ENCODE results near the gene OR5AU1. TPM values are rescaled to one million over a fixed set of nuclear protein-coding genes. Genes with fewer than 3 reads are reported as not detected.

Gene OR5AU1
- total and polyA plus RNA-seq, 2 of the 13 experiments (the other 11 are each of a cell fraction or from before 2014, with no cell fraction given): not detected

DNA sequence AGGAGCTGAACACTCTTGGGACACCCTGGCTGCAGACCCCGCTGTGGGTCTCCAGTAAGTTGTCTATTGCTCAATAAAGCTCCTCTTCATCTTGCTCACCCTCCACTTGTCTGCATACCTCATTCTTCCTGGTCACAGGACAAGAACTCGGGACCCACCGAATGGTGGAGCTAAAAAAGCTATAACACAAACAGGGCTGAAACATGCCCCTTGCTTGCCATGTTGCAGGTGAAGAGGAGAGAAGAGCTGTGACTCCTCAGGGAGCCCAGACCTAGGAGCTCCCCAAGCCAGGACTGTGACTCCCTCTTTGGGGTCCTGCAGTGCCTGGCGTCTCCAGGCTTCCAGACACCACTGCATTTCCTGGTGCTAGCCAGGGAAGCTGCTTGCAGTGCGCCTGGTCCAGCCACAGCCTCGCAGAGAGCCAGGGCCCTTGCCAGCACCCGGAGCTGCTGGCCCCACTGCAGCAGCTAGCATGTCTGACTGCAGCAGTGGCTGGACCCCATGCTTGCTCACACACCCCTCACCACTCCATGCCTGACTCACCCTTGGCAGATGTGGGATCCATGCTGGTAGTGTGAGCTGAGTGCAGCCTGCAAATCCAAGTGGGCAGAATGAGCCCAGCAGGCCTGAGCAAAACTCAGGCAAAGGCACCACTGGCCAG lies 37.1 kb upstream of the OR5AU1 start:
- no TSS peak for BruUV-seq (replicated peaks)
- peaks cover 22% of the 10 kb centered on the region for H3K4me1 ChIP-seq (ENCODE audit: insufficient read depth, low read length)
- no peaks in the 10 kb centered on the region for H3K79me2 ChIP-seq (ENCODE audit: insufficient read depth, low read length)
- no peak for FAIRE-seq
- no peak overlapping the region for H3K27ac ChIP-seq (ENCODE audit: extremely low read length, insufficient read depth, low read length)
- no peaks in the 10 kb centered on the region for H4K20me1 ChIP-seq (ENCODE audit: insufficient read depth, low read length)
- H3K27me3 ChIP-seq (ENCODE audit: control insufficient read depth in 1 of 2, insufficient read depth in 2 of 2, low read length in 2 of 2): no peaks in the 10 kb centered on the region; a peak in 1 of 5 replicates
- peaks cover 7% of the 10 kb centered on the region; the same call in 1 of the 2 replicates for H3K9me3 ChIP-seq (ENCODE audit: low read length)
- no peak for DNase-seq (ENCODE audit: low spot score)
- intact Hi-C loops (cut with micrococcal nuclease; ENCODE audit: unreplicated experiment) (loop anchor here (5.0 kb wide), 1 partner anchor 126 kb away; no protein-coding TSS in a partner anchor), in situ Hi-C loops (cut with HindIII; ENCODE audit: extremely low pct_ligation_motif_present, low pct_unique_long_range_greater_than_20kb) (no loop called here)
- peak; percentile 32 for ATAC-seq
- POLR2A ChIA-PET: interaction anchor here (1.0 to 2.2 kb wide), 5 partner anchors 8 to 263 kb away, joined by 3 to 11 read pairs (median 4); partner anchors contain the start of gene CHD8
- H2AFZ ChIP-seq (ENCODE audit: low read length): peak overlapping the region; percentile 42
- H3K4me3 ChIP-seq (replicated peaks in 1 of 3; ENCODE audit: insufficient read depth in 1 of 3, low read depth in 2 of 3, low read length in 3 of 3): peak overlapping the region in 1 of 3 experiments; percentile 78; a peak in 2 of 6 replicates
- WGBS (ENCODE audit: low lambda C conversion rate): 28% methylated on average over 7 of the region's 7 CpGs
- H3K4me2 ChIP-seq (ENCODE audit: low read depth, low read length): peak overlapping the region; percentile 88
- no peak overlapping the region for H3K9ac ChIP-seq (ENCODE audit: insufficient read depth, low read depth, low read length)
- H3K36me3 ChIP-seq (replicated peaks in 1 of 2; ENCODE audit: control insufficient read depth in 1 of 2, insufficient read depth in 2 of 2, low read length in 2 of 2): no peaks in the 10 kb centered on the region
- CTCF ChIA-PET (ENCODE audit: low intra/inter-chr PET ratio, low total read pairs): no interaction called here
- TF ChIP-seq ZNF879 (CRISPR knock-in tag; IDR thresholded peaks at IDR 0.05) (no peak), CBX2 (IDR thresholded peaks at IDR 0.05; ENCODE audit: low read depth, low read length) (no peak), CBX2 (CRISPR knock-in tag; IDR thresholded peaks at IDR 0.05; ENCODE audit: low read depth) (no peak), SP140L (CRISPR knock-in tag; IDR thresholded peaks at IDR 0.05; ENCODE audit: borderline replicate concordance) (no peak), ZNF543 (CRISPR knock-in tag; IDR thresholded peaks at IDR 0.05) (no peak), HDAC1 (CRISPR knock-in tag; IDR thresholded peaks at IDR 0.05) (no peak), SKI (IDR thresholded peaks at IDR 0.05; ENCODE audit: partially characterized antibody) (no peak), RBAK (CRISPR knock-in tag; IDR thresholded peaks at IDR 0.05) (no peak), GLI4 (CRISPR knock-in tag; IDR thresholded peaks at IDR 0.05; ENCODE audit: borderline replicate concordance) (no peak), ATF1 (CRISPR knock-in tag; IDR thresholded peaks at IDR 0.05) (no peak), FOXO1 (CRISPR knock-in tag; IDR thresholded peaks at IDR 0.05) (no peak), HNRNPLL (IDR thresholded peaks at IDR 0.05; ENCODE audit: low read depth, low read length, poor library complexity, severe bottlenecking) (no peak), SMAD9 (CRISPR knock-in tag; IDR thresholded peaks at IDR 0.05) (no peak), ZBTB38 (CRISPR knock-in tag; IDR thresholded peaks at IDR 0.05) (no peak), CBX1 (IDR thresholded peaks at IDR 0.05; ENCODE audit: low read depth) (no peak)
- TF ChIP-seq, protein P1, sequence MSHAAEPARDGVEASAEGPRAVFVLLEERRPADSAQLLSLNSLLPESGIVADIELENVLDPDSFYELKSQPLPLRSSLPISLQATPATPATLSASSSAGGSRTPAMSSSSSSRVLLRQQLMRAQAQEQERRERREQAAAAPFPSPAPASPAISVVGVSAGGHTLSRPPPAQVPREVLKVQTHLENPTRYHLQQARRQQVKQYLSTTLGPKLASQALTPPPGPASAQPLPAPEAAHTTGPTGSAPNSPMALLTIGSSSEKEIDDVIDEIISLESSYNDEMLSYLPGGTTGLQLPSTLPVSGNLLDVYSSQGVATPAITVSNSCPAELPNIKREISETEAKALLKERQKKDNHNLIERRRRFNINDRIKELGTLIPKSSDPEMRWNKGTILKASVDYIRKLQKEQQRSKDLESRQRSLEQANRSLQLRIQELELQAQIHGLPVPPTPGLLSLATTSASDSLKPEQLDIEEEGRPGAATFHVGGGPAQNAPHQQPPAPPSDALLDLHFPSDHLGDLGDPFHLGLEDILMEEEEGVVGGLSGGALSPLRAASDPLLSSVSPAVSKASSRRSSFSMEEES (CRISPR knock-in tag; IDR thresholded peaks at IDR 0.05): no peak
- TF ChIP-seq, protein P2, sequence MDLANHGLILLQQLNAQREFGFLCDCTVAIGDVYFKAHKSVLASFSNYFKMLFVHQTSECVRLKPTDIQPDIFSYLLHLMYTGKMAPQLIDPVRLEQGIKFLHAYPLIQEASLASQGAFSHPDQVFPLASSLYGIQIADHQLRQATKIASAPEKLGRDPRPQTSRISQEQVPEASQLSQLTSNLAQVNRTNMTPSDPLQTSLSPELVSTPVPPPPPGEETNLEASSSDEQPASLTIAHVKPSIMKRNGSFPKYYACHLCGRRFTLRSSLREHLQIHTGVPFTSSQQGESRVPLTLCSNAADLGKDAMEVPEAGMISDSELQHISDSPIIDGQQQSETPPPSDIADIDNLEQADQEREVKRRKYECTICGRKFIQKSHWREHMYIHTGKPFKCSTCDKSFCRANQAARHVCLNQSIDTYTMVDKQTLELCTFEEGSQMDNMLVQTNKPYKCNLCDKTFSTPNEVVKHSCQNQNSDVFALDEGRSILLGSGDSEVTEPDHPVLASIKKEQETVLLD (CRISPR knock-in tag; IDR thresholded peaks at IDR 0.05; ENCODE audit: low read depth): no peak
- TF ChIP-seq, protein P3, sequence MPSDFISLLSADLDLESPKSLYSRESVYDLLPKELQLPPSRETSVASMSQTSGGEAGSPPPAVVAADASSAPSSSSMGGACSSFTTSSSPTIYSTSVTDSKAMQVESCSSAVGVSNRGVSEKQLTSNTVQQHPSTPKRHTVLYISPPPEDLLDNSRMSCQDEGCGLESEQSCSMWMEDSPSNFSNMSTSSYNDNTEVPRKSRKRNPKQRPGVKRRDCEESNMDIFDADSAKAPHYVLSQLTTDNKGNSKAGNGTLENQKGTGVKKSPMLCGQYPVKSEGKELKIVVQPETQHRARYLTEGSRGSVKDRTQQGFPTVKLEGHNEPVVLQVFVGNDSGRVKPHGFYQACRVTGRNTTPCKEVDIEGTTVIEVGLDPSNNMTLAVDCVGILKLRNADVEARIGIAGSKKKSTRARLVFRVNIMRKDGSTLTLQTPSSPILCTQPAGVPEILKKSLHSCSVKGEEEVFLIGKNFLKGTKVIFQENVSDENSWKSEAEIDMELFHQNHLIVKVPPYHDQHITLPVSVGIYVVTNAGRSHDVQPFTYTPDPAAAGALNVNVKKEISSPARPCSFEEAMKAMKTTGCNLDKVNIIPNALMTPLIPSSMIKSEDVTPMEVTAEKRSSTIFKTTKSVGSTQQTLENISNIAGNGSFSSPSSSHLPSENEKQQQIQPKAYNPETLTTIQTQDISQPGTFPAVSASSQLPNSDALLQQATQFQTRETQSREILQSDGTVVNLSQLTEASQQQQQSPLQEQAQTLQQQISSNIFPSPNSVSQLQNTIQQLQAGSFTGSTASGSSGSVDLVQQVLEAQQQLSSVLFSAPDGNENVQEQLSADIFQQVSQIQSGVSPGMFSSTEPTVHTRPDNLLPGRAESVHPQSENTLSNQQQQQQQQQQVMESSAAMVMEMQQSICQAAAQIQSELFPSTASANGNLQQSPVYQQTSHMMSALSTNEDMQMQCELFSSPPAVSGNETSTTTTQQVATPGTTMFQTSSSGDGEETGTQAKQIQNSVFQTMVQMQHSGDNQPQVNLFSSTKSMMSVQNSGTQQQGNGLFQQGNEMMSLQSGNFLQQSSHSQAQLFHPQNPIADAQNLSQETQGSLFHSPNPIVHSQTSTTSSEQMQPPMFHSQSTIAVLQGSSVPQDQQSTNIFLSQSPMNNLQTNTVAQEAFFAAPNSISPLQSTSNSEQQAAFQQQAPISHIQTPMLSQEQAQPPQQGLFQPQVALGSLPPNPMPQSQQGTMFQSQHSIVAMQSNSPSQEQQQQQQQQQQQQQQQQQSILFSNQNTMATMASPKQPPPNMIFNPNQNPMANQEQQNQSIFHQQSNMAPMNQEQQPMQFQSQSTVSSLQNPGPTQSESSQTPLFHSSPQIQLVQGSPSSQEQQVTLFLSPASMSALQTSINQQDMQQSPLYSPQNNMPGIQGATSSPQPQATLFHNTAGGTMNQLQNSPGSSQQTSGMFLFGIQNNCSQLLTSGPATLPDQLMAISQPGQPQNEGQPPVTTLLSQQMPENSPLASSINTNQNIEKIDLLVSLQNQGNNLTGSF (CRISPR knock-in tag; IDR thresholded peaks at IDR 0.05): no peak
